HFF-Myc (cell line): ENCODE results near the gene NEK7.

Source experiments
- DNase-seq: peaks from one replicate; pipeline ENCODE4 v3.0.0-alpha.2; 2011; ENCODE audit warnings: low read depth; ENCODE audit errors: extremely low read depth
- H3K4me3 ChIP-seq: replicated peaks from 2 replicates; pipeline ENCODE4 v1.5.1; 2011; ENCODE audit warnings: low read depth, mild to moderate bottlenecking, control low read depth, low read length
- TF ChIP-seq, protein P1 (sequence below): IDR thresholded peaks from 2 replicates; pipeline ENCODE4 v1.5.1; 2012; ENCODE audit warnings: mild to moderate bottlenecking, low read depth, low read length, control low read depth; ENCODE audit errors: missing control alignments

Gene NEK7

DNA sequence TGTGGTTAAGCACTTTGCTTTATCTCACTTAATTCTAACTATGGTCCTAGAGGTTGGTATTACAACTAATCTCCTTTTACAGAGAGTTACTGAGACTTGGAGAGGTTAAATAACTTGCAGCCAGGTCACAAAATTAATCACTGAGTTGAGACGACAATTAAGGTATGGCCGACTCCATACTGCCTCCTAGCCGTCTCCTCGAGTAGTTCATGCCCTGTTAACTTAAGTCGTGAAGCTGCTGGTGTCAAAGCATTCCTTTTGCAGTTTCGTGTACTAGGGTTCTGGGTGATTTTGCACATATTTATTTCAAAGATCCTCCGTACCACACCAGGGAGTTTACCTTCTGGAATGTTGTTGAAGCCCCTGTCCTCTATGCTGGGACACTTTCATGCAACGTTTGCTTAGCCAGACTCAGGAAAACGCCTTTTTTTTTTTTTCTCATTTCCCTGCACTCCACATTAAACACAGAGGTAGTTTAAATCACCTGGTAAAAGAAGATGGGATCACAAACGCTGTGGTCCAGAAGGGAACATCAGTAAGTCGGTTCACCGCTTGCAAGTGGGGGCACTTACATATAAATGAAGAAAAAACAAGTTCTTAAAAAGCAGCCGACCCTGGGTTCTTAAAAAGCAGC is 570 bp upstream of the NEK7 start:
- H3K4me3 ChIP-seq, result peak overlapping the region; percentile 78
- TF ChIP-seq, protein P1, sequence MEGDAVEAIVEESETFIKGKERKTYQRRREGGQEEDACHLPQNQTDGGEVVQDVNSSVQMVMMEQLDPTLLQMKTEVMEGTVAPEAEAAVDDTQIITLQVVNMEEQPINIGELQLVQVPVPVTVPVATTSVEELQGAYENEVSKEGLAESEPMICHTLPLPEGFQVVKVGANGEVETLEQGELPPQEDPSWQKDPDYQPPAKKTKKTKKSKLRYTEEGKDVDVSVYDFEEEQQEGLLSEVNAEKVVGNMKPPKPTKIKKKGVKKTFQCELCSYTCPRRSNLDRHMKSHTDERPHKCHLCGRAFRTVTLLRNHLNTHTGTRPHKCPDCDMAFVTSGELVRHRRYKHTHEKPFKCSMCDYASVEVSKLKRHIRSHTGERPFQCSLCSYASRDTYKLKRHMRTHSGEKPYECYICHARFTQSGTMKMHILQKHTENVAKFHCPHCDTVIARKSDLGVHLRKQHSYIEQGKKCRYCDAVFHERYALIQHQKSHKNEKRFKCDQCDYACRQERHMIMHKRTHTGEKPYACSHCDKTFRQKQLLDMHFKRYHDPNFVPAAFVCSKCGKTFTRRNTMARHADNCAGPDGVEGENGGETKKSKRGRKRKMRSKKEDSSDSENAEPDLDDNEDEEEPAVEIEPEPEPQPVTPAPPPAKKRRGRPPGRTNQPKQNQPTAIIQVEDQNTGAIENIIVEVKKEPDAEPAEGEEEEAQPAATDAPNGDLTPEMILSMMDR, result peak; percentile 82
- DNase-seq, result no peak

DNA sequence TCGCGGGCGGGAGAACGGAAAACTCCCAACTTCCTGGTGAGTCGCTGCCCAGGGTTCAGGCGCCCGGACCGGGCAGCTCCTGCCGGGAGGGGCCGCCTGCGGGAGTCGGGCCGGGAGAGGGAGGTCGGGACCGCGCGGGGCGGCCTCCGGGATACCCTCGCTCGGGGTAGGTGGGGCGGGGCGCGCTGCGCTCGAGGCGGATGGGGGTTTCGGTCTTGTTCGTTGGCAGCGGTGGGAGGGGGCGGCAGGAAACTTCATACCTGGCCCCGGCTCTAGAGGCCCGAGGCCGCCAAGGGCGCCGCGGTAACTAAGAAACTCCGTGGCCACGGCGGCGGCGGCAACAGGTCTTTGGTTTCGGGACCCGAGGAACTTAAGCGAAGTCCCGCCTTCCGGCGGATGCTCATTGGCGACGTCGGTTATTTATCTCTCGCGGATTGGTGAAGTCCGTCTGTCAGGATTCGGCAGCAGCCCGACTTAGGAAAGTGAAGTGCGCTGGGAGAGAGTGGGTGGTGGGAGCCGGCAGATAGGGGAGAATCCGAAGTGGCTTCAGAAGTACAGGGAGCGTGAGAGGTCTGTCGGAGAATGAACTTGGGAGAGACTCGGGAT is 546 bp downstream of the NEK7 start:
- H3K4me3 ChIP-seq, result peak overlapping the region; percentile 78
- DNase-seq, result peak; percentile 72
- TF ChIP-seq, protein P1, result no peak

DNA sequence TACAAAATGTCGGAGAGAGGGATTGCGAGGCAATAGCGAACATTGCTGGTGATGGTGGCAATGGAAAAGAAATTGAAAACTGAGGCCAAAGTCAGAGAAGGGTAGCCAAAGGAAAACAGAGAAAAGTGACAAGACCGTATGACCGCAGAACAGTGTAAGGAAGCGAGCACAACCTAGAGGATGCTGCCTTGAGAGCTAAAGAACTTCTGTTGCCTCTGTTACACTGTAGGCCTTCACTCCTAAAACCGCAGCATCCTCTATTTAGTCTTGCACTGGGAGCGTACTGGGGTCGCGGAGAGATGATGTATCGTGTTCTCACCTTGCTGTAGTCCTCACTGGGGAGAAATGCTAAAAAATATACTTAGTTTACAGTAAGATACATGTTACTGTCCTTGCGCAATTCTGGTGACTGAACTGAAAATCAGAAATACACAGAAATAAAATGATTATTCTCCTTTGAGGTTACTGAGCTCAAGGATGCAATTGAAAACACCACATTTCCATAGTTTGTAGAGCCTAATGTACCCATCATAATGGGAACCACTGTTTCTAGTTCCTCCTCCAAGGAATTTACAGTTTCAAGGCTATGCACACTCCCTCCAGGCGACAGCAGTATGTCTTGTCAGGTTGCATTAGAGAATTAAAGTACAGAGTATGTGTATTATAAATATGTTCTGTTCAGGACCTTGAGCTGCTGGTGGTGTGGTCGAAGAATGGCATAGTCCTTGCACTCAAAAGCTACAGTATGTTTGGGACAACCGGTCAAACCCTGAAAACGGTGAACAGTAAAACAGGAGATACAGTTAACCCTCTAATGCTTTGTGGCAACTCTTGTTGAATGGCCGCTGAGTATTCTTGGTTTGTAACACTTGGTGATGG is 1.3 kb downstream of the NEK7 start:
- TF ChIP-seq, protein P1, result no peak
- DNase-seq, result no peak
- peak overlapping the region; percentile 78 for H3K4me3 ChIP-seq

DNA sequence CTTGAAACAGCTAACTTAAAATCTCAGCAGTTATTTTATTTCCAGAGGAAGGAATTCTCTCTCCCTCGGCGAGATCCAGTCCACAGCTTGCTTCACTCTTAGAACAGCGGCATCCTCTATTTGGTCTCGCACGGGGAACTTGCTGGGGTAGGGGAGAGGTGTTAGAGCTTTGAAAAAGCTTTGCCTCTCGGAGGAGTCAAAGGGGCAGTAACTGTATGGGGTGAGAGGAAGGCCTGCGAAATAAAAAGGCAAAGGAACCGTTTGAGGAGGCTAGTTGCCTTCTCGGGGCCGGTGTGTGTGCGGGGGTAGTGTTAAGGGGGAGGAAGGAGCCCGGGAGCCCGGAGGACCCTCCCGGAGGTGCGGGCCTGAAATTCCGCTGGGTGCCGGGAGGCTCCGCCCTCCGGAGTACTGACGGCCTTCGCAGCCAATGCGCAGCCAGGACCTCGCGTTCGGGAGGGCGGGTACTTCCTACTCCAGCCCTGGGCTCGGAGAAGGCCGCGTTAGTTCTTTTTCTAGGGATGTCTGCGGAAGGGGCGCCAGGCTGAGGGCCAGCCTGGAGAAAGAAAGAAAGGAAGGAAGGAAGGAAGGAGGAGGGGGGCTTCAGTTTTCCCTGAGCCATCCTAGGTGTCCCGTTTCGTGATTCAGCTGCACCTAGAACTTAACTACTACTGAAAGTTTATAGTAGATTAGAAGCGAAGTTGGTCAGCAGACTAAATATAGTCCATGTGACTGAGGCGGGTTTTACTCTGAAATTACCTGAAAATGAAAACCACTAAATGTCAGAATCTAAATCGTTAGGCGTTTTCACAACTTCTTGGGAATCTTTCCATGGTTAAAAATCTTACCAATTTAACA is 2.2 kb downstream of the NEK7 start:
- no peak for DNase-seq
- H3K4me3 ChIP-seq, result peak overlapping the region; percentile 78
- TF ChIP-seq, protein P1, result no peak

DNA sequence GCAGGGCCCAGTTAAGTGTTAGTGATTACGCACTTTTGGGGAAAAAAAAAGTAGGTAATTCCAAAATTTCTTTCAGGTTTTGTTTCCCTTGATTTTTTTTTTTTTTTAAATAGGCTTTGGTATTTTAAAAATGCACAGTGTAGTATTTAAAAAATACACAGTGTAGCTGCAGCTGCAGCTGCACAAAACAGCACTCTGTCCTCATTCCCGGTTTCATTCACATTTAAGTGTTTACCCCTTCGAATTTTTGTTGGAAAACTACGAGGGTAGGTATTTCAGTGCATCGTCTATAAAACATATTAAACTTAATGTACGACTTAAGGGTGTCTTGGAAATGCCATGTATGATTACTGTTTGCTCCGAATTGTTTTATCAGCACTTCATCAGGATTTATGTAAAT is 3.4 kb downstream of the NEK7 start:
- TF ChIP-seq, protein P1, result no peak
- peak overlapping the region; percentile 78 for H3K4me3 ChIP-seq
- DNase-seq, result no peak

- no peak for DNase-seq
- H3K4me3 ChIP-seq, result no peak overlapping the region
- TF ChIP-seq, protein P1, result no peak
Measured at GRCh38 chr1:198160946-198161614, 4.3 kb downstream of the NEK7 start.
